K562 (cell line): ENCODE data around the gene GABARAPL1. TPM values are rescaled to one million over a fixed set of nuclear protein-coding genes. Genes with fewer than 3 reads are reported as not detected.

Experiments used
- KAT7 ChIP-seq: sonication (generic); formaldehyde crosslinking; IDR thresholded peaks from 2 replicates; pipeline ENCODE4 v1.8.0; 2022; ENCODE audit warnings: missing genetic modification reagents, mild to moderate bottlenecking, borderline replicate concordance
- SMC3 ChIP-seq: conservative IDR thresholded peaks from 2 replicates; pipeline ENCODE4 v1.6.1; 2011; ENCODE audit warnings: low read depth, low read length, improper control_type of control experiment; ENCODE audit not compliant: insufficient read depth
- TEAD4 ChIP-seq, 2 experiments: sonication (generic) in 1 of 2; formaldehyde crosslinking in 1 of 2; IDR thresholded peaks; 2 replicates each; pipeline versions ENCODE4 v1.6.1 to v1.8.0; 2012 to 2022; ENCODE audit warnings: borderline replicate concordance in 1 of 2, inconsistent platforms in 1 of 2, low read length in 1 of 2, mild to moderate bottlenecking in 1 of 2, missing genetic modification reagents in 1 of 2
- polyA plus RNA-seq, 8 experiments: library from polyadenylated mRNA; depleted of rRNA in 4 of 8; stranded (reverse) in 5 of 8; unstranded in 3 of 8; fragments of >200 nt; fragmentation: Nextera tagmentation in 2 of 8; fragmentation: Illumina TruSeq in 1 of 8; extraction: Ambion mirVana in 2 of 8; extraction: Trizol in 1 of 8; gene quantifications; 2 replicates each; pipeline versions ENCODE4 v1.2.1 to v1.2.3, GENCODE V29; 2011 to 2014; ENCODE audit warnings: inconsistent platforms in 1 of 8, missing spikeins in 1 of 8
- total RNA-seq, 7 experiments: library from RNA; depleted of rRNA in 6 of 7; stranded (reverse); fragments of >200 nt in 6 of 7; fragmentation: Illumina TruSeq in 2 of 7; extraction: Trizol in 2 of 7; gene quantifications; 2 replicates each; pipeline versions ENCODE4 v1.2.1 to v1.2.3, GENCODE V29; 2011 to 2021; ENCODE audit warnings: low replicate concordance in 1 of 7
- TF ChIP-seq, protein P1 (sequence below): fragments of 450-650 bp; IDR thresholded peaks from 2 replicates; pipeline ENCODE4 v1.6.1; 2017; ENCODE audit warnings: antibody characterized with exemption, mild to moderate bottlenecking
- TF ChIP-seq, protein P2 (sequence below): fragments of 450-650 bp; conservative IDR thresholded peaks from 2 replicates; pipeline ENCODE4 v1.6.1; 2016; ENCODE audit warnings: missing genetic modification characterization, low read depth, mild to moderate bottlenecking, missing compliant biosample characterization, moderate library complexity

GABARAPL1 gene
- total and polyA plus RNA-seq, 9 of the 15 experiments (the other 6 are each of a cell fraction or from before 2014, with no cell fraction given) = 2.3 to 15.9 (median 11.3) TPM

DNA sequence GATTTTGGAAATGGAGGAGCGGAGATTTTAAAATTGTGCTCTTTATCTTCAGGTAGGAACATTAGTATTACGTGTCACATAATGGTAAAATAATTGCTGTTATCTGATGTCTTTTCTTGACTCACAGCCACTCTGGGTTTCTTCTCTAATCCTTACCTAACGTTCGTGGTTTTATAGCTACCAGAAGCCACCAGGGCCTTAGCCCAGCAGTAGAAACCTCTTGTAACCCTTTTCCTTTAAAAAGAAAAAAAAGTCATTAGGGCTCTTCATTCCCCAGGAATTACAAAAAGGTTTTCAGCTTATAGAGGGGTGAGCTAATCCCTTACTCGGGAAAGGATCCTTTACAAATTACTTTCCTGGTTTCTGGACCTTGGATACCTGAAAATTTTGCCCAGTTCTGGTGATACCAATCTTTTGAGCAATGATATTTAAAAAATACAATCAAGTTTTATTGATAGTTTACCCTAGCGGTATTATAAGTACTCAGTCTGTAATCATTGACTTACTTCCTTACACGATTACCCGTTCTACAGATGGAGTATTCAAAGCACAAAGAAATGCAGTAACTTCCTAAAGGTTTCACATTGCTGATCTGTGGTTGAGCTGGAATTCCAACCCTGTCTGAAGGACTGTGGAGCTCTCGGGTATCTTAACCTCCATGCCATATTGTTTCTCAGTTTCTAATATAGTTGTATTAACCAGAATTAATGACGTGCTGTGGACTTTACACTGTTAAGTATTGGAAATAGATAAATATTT lies 1.6 kb downstream of the GABARAPL1 start (continued):
- TF ChIP-seq, protein P1, sequence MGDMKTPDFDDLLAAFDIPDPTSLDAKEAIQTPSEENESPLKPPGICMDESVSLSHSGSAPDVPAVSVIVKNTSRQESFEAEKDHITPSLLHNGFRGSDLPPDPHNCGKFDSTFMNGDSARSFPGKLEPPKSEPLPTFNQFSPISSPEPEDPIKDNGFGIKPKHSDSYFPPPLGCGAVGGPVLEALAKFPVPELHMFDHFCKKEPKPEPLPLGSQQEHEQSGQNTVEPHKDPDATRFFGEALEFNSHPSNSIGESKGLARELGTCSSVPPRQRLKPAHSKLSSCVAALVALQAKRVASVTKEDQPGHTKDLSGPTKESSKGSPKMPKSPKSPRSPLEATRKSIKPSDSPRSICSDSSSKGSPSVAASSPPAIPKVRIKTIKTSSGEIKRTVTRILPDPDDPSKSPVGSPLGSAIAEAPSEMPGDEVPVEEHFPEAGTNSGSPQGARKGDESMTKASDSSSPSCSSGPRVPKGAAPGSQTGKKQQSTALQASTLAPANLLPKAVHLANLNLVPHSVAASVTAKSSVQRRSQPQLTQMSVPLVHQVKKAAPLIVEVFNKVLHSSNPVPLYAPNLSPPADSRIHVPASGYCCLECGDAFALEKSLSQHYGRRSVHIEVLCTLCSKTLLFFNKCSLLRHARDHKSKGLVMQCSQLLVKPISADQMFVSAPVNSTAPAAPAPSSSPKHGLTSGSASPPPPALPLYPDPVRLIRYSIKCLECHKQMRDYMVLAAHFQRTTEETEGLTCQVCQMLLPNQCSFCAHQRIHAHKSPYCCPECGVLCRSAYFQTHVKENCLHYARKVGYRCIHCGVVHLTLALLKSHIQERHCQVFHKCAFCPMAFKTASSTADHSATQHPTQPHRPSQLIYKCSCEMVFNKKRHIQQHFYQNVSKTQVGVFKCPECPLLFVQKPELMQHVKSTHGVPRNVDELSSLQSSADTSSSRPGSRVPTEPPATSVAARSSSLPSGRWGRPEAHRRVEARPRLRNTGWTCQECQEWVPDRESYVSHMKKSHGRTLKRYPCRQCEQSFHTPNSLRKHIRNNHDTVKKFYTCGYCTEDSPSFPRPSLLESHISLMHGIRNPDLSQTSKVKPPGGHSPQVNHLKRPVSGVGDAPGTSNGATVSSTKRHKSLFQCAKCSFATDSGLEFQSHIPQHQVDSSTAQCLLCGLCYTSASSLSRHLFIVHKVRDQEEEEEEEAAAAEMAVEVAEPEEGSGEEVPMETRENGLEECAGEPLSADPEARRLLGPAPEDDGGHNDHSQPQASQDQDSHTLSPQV = 0 out of 2 replicates have a peak, but pooled peaks have one; percentile 0
- no peak for TF ChIP-seq SMC3
- no peak for TF ChIP-seq KAT7 (CRISPR knock-in tag)
- TF ChIP-seq, protein P2, sequence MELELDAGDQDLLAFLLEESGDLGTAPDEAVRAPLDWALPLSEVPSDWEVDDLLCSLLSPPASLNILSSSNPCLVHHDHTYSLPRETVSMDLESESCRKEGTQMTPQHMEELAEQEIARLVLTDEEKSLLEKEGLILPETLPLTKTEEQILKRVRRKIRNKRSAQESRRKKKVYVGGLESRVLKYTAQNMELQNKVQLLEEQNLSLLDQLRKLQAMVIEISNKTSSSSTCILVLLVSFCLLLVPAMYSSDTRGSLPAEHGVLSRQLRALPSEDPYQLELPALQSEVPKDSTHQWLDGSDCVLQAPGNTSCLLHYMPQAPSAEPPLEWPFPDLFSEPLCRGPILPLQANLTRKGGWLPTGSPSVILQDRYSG (tag) = no peak
- 0 out of 2 replicates have a peak, but pooled peaks have one; percentile 7 for TF ChIP-seq TEAD4 (IDR thresholded peaks at IDR 0.05; ENCODE audit: low read length)
- TF ChIP-seq TEAD4 (CRISPR knock-in tag; IDR thresholded peaks at IDR 0.05; ENCODE audit: borderline replicate concordance) = no peak
